HG03175 (cell line): Measurements from ENCODE around the gene SLC25A44.
"Not testable (repeated sequence)": the region's sequence is repeated elsewhere in the genome, so short reads cannot be mapped to it uniquely, and the experiment has no call there.

Experiments used
- ATAC-seq: cut with Tn5 transposase; IDR thresholded peaks from one replicate; pipeline ENCODE4 v1.9.1; 2021; ENCODE audit warnings: mild to moderate bottlenecking, moderate library complexity; ENCODE audit not compliant: unreplicated experiment

SLC25A44 gene

DNA sequence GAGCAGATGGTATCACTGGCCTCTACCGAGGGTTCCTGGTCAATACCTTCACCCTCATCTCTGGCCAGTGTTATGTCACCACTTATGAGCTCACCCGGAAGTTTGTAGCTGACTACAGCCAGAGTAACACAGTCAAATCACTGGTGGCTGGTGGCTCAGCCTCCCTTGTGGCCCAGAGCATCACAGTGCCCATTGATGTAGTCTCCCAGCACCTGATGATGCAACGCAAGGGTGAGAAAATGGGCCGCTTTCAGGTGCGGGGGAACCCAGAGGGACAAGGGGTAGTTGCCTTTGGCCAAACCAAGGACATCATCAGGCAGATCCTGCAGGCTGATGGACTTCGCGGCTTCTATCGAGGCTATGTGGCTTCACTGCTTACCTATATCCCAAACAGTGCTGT, 6.1 kb downstream of the SLC25A44 start:
- ATAC-seq: no peak

DNA sequence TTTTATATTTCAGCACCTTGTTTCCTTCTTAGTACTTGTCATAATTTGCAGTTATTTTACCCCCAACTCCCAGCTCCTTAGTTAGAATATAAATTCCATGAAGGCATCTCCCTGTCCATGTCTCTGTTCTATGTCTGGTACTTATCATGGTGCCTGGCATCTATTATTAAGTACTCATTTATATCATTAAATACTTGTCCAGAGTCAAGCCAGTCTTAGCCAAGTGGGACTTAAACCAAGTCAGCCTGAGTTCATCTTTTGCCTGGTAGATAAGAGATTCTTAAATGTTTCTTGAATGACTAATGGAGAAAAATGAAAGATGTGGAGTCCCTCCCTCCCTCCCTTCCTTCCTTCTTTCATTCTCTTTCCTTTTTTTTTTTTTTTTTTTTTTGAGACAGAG, 9.4 kb downstream of the SLC25A44 start:
- no peak for ATAC-seq

DNA sequence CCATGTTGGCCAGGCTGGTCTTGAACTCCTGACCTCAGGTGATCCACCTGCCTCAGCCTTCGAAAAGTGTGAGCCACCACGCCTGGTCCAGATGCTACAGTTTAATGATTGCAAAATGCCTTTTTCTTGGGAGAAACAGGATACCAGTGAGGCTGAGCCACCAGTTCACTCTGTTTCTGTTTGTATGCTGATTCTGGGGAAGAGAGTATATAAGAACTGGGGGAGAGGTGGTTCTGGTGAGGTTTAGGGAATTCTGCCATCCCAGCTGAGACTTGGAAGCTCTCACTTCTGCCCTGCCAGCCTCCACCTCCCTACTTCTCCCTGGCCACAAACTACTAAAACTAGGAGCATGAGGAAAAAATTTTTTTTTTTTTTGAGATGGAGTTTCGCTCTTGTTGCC, 10.8 kb downstream of the SLC25A44 start:
- no peak for ATAC-seq

DNA sequence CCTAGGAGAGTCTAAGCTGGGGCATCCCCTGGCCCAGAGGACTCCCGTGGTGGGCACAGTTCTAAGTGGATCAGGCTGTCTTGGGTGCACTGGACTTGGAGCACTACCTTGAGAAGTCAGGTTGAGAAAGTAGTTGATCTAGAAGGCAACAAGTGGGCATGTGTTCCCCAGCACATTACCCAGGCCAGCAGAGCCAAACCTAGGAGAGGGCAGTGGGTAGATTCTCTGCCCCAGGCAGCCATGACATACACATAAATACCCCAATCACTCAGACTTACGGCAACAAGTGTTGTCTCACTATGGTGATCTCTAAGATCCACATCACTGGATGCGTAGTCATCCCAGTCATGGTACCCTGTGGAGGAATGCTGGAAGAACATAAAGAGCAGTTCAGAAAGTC, 17.3 kb downstream of the SLC25A44 start:
- no peak for ATAC-seq

DNA sequence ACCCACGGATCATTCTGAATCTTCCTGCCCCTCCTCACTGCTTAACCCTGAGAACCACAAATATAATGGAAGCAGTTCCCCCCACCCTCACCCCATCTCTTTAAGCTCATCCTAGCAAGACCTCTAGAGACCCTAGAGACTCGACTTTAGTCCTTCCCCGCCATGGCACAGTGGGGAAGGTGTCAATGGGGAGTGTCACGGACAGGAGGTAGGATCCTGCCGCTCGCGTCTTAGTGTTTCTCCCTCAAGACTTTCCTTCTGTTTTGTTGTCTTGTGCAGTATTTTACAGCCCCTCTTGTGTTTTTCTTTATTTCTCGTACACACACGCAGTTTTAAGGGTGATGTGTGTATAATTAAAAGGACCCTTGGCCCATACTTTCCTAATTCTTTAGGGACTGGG, 18.2 kb downstream of the SLC25A44 start:
- ATAC-seq: no peak

DNA sequence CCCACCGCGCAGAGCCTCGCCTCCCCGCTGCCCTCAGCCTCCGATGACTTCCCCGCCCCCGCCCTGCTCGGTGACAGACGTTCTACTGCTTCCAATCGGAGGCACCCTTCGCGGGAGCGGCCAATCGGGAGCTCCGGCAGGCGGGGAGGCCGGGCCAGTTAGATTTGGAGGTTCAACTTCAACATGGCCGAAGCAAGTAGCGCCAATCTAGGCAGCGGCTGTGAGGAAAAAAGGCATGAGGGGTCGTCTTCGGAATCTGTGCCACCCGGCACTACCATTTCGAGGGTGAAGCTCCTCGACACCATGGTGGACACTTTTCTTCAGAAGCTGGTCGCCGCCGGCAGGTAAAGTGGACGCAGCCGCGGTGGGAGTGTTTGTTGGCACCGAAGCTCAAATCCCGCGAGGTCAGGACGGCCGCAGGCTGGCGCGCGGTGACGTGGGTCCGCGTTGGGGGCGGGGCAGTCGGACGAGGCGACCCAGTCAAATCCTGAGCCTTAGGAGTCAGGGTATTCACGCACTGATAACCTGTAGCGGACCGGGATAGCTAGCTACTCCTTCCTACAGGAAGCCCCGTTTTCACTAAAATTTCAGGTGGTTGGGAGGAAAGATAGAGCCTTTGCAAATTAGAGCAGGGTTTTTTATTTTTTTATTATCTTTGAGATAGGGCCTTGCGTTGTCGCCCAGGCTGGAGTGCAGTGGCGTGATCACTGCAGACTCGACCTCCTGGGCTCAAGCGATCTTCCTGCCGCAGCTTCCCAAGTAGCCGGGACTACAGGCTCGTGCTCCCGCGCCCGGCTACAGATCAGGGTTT, 19.1 kb downstream of the SLC25A44 start, which contains the start of gene PMF1:
PMF1 (plus strand) TSS at position 175 of the 811 bp plus-strand sequence; CDS start at position 184, 9 bp downstream.
- peak; percentile 87 for ATAC-seq

DNA sequence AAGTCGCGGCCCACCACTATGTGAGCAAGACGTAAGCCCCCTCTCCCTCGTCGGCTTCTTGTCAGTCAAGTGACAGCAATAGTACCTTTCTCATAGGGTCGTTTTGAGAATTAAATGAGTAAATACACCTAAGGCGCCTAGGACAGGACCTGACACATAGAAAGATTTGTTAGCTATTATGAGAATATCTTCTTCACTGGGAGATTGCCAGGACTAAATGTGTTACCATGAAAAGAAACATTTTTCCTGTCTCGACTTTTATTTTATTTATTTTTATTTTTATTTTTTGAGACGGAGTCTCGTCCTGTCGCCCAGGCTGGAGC, 19.7 kb downstream of the SLC25A44 start:
- no peak for ATAC-seq

DNA sequence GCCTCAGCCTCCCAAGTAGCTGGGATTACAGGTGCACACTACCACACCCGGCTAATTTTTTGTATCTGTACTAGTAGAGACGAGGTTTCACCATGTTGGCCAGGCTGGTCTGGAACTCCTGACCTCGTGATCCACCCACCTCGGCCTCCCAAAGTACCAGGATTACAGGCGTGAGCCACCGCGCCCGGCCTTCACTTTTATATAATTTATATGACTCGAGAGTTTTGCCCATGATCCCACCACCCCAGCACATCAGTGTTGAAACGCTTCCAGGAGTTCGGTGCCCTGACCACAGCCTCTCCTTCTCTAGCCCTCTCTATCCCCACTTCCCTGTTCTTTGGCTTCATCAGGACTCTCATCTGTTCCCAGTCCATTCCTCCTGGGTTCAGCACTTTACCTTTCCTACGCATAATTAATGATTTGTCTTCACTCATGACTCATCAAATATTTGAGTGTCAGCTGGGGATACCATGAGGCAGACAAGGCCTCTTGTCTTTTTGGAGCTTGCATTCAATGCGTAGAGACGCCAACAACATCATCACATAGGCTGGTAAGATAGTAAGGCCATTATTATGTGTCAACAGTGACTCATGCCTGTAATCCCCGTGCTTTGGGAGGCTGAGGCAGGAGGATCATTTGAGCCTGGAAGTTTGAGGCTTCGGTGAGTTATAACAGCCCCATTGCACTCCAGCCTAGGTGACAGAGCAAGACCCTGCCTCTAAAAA, 20.3 kb downstream of the SLC25A44 start:
- no peak for ATAC-seq

DNA sequence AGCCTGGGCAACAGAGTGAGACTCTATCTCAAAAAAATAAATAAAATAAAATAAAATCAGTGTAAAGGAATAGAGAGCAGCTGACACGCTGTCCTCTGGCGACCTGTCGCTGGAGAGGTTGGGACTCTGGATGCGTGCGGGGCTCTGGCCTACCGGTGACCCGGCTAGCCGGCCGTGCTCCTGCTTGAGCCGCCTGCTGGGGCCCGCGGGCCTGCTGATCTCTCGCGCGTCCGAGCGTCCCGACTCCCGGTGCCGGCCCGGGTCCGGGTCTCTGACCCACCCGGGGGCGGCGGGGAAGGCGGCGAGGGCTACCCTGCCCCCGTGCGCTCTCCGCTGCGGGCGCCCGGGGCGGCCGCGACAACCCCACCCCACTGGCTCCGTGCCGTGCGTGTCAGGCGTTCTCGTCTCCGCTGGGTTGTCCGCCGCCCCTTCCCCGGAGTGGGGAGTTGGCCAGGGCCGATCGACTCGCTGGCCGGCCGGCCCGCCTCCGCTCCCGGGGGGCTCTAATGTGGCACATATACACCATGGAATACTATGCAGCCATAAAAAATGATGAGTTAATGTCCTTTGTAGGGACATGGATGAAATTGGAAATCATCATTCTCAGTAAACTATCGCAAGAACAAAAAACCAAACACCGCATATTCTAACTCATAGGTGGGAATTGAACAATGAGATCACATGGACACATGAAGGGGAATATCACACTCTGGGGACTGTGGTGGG, 22.6 kb downstream of the SLC25A44 start:
- not testable (repeated sequence) for ATAC-seq

DNA sequence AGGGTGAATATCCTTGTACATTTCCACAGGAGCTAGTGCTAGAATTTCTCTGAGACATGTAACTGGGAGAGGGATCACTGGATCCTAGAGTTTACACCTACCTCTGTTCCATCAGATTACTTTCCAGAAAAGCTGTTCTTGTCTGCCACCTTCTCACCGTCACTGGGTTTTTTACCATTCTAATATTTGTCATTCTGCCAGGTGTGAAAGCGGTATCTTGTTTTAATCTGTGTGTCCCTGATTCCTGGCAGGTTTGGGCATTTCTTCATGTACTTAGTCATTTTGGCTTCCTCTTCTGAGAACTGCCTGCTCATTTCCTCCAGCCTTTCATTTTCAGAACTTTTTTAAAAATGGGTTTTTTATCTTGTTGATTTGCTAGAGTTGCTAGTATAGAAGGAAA, 24.0 kb downstream of the SLC25A44 start:
- ATAC-seq: no peak

DNA sequence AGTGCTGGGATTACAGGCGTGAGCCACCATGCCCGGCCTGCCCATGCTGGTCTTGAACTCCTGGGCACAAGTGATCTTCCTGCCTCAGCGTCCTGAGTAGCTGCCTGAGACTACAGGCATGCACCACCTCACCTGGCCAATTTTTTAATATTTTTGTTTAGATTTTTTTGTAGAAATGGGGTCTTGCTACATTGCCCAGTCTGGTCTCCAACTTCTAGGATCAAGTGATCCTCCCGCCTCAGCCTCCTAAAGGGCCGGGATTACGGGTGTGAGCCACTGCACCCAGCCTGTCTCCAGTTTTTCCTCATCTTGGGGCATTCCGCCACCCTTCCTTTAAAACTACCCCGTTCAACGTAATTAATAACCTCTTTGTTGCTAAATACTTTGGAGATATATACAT, 26.3 kb downstream of the SLC25A44 start:
- no peak for ATAC-seq

DNA sequence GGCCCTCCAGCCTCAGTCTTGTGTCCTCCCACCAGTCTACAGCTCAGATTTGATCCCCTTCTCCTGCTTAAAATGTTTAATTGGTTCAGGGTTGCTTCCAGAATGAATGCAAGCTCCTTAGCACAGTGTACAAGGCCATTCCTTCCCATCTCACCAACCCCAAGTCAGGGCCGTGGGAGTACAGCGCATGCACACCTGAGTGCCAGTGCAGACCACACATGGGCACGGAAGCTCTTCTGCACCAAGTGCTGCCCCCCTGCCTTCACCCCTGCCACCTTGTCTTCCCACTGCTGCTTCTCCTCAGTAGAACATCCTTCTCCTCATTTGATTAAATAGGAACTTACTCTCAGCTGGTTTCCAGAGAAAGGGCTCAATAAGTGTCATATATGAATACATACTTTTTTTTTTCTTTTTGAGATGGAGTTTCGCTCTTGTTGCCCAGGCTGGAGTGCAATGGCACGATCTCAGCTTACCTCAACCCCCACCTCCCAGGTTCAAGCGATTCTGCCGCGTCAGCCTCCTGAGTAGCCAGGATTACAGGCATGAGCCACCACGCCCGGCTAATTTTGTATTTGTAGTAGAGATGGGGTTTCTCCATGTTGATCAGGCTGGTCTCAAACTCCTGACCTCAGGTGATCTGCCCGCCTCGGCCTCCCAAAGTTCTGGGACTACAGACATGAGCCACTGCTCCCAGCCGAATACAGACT, 28.2 kb downstream of the SLC25A44 start:
- no peak for ATAC-seq

DNA sequence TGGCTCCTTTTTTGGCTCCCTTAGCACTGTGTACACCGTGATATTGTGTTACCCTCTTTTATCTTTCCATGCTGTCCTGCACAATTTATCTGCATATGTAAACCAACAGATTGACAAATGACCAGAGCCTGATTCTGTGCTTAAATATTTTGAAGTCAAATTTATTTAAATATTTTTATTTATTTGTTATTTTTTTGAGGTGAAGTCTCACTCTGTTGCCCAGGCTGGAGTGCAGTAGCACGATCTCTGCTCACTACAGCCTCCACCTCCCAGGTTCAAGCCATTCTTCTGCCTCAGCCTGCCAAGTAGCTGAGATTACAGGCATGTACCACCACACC, 31.7 kb downstream of the SLC25A44 start:
- no peak for ATAC-seq

DNA sequence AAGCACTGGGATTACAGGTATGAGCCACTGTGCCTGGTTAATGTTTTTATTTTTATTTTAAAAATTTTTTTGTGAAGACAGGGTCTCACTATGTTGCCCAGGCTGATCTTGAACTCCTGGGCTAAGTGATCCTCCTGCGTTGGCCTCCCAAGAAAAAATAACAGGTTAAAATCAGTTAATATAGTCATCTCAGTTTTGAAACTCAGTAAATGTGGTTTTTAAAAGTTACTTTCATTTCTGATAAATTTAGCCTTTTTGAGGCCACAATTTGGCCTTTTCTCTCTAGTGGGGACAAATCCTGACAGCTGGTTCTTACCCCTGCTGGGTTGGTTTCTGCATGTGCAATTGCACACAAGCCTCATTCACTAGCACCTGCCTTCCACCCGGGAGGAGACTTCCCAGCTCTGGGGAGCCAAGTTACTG, 32.2 kb downstream of the SLC25A44 start:
- peak; percentile 49 for ATAC-seq

DNA sequence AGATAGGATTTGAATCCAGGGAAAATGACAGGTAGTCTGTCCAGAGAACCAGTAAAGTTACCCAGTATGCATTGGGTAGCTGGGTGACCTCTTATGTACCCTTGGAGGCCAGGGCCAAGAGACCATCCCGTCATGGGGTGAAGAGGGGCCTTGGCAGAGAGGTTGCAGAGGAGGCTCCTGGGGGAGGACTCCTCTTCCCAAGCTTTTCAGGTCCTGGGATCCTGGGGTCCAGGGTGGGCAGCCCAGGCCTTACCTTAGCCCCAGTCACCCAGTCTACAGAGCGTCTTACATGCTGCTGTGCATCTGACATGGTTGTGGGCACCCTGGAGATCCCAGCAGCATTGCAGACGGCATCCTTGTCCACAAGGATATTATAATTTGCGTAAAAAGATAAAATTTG, 32.9 kb downstream of the SLC25A44 start:
- ATAC-seq: no peak

DNA sequence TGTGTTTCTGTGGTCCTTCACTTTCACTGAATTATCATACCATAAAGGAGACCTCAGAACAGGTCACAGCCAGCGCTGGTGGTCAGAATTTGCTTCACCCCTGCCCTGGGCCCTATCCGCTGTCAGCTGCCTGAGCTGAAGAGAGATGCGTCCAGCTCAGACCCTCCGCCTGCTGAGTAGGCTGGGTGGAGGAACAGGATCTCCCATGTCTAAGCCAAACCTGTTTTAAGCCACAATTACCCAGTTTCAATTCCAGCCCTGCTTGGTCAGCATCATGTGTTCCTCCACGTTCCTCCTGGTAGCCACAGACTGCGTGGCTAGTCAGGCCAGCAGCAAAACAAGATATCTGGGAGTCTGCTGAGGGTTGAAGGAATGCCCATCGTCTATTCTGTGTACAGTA, 34.6 kb downstream of the SLC25A44 start:
- no peak for ATAC-seq

DNA sequence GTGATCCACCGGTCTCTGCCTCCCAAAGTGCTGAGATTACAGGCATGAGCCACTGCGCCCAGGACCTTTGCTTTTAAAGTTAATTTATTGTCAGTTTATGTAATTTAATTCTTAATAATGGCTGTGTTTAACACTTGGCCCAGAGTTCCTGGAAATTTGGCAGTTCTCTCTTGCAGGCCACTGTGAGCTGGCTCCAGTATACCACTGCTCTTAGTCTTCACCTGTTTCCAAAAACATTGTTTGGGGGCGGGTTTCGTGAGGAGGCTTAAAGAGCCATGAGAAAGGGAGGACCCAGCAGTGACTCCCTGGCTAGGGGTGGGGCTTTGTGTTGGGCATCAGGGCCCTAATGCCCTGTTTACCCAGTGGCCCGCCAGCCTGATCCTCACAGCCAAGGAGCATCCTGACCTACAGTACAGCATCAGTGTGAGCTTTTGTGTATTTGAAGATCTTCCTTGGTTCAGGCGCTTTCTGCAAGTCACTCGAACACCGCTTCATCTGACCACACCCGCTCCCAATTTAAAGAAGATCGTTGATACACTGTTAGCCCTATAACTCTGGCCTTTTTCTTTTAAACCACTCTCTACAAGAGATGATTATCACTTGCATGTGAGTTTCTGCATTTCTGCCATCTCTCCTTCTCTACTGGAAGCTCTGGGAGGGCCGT, 36.0 kb downstream of the SLC25A44 start:
- ATAC-seq: no peak

DNA sequence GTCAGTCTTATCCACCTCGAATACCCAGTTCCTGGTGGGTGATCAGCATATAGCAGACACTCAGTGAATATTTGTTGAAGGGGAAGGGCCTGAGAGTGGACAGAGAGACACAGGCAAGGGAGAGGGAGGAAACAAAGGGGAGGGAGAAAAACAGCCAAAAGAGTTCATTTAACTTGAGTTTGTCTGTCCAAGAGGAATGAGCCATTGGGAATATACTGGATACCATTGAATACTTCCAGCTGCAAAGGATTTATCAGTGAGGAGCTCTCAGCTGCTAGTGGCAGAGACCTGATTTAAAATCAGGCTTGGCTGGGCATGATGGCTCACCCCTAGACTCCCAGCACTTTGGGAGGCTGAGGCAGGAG, 36.6 kb downstream of the SLC25A44 start:
- ATAC-seq: no peak

DNA sequence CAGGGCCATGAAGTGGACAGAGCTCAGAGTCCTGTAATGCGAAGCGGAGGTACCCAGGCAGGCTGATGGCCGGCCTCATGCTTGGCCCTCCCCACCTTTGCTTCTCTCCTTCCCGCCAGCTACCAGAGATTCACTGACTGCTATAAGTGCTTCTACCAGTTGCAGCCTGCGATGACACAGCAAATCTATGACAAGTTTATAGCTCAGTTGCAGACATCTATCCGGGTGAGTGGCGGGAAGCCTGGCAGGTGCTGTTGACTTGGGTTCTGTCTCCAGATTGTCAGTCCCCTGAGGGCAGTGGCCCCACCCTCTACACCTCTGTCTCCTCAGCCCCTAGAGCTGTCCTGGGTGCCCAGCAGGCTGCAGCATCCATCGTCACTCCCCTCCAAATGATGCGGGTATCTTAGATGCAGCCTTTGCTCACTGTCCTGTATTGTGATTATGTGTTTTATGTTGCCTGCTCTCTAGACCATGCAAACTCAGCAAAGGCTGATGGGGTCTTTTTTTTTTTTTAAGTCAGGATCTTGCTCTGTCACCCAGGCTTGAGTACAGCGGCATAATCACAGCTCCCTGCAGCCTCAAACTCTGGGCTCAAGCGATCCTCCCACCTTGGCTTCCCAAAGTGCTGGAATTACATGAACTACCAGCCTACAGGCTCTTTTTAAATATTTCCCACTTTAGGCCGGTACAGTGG, 38.4 kb downstream of the SLC25A44 start:
- no peak for ATAC-seq

DNA sequence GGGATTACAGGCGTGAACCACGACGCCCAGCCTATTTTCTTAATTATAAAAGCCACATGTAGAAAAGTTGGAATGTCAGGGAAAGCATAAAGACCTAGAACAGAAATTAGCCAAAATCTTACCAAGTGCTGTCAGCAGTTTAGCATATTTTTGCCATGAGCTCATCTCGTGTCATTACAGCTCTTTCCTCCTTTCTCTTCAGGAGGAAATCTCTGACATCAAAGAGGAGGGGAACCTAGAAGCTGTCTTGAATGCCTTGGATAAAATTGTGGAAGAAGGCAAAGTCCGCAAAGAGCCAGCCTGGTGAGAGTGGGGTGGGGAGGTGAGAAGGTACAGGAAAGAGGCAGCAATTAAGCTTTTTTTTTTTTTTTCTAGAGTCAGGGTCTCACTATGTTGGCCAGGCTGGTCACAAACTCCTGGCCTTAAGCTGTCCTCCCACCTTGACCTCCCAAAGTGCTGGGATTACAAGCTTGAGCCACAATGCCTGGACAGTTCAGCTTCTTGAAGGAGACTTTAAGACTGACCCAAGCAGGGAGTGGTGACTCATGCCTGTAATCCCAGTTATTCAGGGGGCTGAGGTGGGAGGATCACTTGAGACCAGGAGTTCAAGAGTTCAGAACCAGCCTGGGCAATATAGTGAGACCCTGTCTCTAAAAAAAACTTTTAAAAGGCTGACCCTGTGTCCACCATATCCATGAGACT, 39.7 kb downstream of the SLC25A44 start:
- ATAC-seq: no peak
